ENCODE results near the gene CYBRD1. TPM values are rescaled to one million over a fixed set of nuclear protein-coding genes. Genes with fewer than 3 reads are reported as not detected.
"Not testable (repeated sequence)": the region's sequence is repeated elsewhere in the genome, so short reads cannot be mapped to it uniquely, and the experiment has no call there.

Gene CYBRD1
- total RNA-seq, 1 donor from 2014 or later = 126 TPM

DNA sequence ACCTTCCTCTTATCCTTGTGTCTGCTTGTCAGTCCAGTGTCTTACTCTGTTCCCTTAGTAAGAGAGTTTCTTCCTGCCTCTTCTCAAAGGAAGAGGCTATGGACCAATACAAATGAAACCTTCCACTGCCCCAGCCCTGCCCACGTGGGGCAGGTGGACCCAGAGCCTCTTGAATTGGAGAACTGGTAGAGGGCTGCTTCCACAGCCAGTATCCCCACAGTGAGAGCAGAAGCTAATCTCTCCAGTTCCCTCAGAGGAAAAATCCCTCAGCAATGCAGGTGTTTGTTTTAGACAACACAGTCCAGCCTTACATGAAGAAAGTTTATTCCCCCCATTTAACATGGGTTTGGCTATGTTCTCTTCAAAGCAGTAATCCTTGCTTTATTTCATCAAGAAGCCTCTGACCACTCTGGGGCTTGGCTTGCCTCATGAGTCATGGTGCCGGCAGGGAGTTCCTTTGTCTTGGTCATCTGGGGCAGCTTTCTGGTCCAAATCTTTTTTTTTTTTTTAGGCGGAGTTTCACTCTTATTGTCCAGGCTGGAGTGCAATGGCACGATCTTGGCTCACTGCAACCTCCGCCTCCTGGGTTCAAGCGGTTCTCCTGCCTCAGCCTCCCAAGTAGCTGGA is 6.5 kb upstream of the CYBRD1 start:
- DNase-seq (ENCODE audit: low spot score) = no peak

DNA sequence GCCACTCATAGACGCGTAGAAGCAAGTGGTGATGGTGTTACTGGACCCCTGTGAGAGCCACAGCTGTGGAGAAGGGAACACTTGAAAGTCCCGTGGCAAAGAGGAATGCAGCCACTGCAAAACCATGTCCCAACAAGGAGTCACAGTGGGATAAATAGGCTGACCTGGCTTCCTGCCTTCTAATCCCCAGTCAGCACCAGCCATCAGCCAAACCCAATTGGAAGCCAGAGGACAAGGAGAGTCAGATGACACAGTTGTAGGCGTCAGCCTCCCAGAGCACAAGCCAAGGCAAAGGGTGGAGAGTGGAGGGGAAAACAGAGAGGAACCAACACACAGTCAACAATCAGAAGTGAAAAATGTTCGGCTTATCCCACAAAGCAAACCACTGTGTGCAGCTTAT is 5.5 kb upstream of the CYBRD1 start:
- DNase-seq (ENCODE audit: low spot score) = no peak

DNA sequence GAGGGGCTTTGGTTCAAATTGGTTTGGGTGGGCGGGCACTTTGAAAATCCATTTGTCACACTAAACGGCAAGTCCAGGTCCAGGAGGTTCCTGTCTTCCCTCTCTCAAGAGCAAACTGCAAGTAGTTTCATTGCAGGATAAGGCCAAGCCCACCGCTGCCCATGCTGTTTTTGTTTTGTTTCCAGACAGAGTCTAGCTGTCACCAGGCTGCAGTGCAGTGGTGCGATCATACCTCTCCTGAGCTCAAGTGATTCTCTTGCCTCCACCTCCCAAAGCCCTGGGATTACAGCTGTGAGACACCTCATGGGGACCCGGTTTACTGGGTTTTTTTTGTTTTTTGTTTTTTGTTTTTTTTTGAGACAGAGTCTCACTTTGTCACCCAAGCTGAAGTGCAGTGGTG is 1.8 kb upstream of the CYBRD1 start:
- DNase-seq (ENCODE audit: low spot score) = no peak

DNA sequence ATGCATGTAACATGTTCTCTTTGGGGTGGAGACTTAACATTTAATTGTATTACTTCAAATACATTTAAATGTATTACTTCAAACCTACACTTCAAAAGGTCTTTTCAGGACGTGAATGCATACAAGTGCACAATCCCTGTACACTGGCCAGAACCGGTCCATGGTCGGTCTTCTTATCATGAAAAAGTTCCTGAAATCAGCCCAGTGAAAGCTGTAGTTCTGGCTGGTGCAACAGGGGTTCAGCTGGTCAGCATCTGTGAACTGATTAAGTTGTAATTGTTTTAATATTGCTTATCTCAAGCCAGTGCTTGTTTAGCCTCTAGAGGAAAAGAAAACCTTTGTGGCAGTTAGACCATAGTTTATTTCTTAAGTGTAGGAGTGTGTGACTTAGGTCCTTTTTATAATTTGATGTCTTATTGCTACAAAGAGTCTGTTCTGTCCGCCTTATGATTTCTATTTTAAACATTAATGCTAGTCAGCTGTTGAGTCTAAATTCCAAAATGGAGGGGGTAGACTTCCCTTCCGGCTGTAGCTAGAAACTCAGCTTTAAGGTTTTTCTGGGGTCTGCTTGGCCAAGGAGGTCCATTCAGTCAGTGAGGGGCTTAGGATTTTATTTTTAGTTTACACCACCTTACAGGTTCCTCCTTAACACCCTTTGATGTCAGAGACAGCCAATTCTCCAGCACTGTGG is 768 bp upstream of the CYBRD1 start:
- no peak for DNase-seq (ENCODE audit: low spot score)

DNA sequence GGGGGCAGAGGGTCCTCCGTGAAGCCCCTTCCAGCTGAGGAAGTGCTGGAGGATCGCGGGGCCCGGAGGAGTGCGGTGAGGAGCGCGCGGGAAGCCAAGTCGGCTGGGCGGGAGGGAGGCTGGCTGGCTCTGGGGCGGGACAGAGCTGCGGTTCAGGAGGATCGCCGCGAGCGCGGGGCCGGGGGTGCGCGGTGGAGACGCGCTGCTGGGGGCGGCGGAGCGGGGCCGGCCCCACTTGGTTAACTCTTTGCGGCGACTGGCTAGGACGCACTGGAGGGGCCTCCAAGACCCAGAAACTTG is 464 bp downstream of the CYBRD1 start:
- no peak for DNase-seq (ENCODE audit: low spot score)

DNA sequence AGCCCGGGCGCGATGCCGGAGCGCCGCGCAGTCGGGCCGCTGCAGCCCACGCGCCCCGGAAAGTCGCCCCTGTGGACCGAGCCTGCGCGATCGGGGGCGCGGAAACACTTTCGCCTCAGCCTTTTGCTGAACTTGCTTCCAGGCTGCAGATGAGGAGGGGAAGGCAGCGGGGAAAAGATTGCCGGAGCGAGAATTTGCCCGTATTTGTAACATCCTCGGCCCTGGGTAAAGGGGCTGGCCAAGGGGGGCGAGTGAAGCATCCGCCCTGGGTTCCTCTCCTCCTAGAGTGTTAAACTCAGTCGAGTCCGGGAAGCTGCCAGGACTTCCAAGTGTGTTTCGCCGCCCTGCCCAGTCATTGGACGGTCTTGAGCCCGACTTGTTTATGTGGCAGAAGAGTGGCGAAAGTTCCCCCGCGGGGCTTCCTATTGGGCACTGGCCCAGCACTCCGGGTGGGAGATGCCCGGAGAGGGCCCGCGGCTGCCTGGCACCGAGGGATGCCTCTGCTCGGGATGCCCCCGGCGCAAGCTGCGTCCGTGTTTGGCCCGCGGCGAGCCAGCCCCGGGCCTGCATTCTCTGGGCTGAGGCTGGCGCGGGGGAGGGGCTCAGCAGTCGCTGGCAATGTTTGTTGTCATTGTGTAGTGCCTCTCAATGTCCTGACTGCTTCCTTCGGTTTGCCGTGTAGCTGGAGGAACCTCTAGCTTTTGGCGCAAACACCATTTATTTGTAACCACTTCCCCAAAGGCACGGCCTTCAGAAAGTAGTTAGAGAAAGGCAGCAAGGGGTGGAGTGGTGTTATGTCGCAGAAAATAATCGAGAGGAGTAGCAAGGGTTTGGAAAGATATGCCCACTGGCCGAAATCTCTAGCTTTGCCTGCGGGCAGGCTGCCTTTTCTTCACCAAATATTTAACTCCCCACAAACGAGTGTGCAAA is 1.1 kb downstream of the CYBRD1 start:
- peak; percentile 68 for DNase-seq (ENCODE audit: low spot score)

DNA sequence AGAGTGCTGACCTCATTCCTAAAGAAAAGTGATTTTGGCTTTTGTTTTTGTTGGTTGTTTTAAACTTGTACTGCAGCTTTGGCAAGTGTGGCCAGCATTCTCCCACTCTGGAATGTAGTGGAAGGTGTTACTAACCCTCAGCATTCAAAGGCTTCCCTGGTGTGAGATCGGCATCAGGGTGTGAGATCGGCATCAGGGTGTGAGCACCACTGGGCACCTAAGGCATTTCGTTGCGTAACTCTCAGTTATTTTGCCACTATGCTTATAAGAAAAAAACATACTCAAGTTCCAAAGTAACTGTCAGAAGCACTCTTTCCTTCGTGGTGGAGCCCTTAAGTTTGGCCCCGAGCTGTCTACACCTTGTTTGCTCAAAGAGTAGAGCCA is 1.7 kb downstream of the CYBRD1 start:
- no peak for DNase-seq (ENCODE audit: low spot score)

DNA sequence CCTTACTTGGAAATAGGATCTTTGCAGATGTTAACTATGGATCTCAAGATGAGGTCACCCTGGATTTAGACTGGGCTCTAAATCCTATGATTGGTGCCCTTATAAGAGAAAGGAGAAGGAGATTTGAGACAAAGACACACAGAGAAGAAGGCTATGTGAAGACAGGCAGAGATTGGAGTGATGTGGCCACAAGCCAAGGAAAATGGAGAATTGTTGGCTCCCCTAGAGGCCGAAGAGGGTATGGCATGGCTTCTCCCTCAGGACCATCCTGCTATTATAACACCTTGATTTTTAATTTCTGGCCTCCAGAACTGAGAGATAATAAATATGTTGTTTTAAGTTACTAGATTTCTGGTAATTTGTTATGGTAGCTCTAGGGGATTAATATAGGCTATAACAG is 7.6 kb downstream of the CYBRD1 start:
- no peak for DNase-seq (ENCODE audit: low spot score)

DNA sequence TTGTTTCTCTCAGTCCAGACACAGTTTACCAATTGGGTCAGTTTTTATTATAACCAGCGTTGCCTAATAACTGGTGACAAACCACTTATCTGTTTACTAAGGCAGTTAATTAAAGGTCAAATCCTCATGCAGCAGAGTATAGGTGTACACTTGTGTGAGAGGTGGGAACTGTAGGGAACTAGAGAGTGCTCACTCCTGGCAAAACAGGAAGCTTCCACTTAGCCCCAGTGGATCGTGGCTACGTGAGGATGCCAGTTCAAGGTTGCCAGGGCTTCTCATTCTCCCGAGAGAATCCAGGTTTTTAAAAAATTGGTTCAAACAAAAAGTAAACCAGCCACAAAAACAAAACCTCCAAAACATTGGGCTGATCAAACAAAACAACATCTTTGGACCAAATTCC is 8.1 kb downstream of the CYBRD1 start:
- no peak for DNase-seq (ENCODE audit: low spot score)

DNA sequence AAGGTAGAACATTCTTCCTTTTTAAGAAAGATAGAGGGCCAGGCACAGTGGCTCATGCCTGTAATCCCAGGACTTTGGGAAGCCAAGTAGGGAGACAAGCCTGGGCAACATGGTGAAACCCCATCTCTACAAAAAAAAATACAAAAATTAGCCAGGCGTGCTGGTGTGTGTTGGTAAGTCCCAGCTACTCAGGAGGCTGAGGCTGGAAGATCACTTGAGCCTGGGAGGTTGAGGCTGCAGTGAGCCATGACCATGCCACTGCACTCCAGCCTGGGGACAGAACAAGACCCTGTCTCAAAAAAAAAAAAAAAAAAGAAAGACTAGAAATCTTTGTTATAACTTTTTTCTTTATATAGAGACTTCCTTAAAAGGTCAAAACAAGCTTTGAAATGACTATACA is 8.6 kb downstream of the CYBRD1 start:
- not testable (repeated sequence) for DNase-seq (ENCODE audit: low spot score)

DNA sequence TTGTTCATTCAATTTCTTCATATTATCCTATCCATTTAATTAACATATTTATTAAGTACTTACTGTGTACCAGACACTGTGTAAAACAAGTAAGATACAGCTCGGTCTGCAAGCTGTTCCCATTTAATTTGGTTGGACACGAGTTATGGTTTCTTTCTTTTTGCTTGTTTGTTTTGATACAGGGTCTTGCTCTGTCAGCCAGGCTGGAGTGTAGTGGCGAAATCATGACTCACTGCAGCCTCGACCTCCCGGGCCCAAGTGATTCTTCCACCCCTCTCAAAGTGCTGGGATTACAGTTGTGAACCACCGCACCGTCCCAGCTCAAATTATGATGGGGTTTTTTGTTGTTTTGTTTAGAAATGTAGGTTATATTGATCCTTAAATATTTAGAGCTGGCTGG is 9.0 kb downstream of the CYBRD1 start:
- peak; percentile 30 for DNase-seq (ENCODE audit: low spot score)

DNA sequence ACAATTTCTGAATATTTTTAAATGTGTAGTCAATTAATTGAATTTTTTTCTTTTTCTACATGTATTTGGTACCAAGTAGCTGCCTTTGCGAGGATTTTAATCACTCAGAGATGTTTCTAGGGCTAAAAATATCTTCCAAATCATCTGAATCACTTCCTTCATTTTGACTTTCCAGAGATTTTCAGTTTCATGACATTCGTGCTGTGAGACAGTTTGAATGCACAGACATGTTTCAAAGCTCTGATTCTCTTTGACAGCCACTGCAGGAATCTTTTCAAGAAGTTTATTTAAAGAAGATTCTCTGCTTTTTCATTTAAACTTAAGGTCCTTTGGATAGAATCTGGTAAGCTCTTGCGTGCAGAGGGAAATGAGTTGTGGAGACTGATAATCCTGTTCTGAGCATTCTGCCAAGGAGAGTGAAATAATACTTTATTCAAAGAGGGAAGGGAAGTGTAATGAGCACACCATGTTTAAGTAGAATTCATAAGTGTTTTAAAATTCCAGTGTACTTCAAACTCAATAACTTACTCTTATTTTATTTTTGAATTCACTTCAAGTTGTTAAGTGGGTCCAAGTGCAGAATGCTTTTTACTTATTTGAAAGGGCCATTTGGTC is 9.7 kb downstream of the CYBRD1 start:
- DNase-seq (ENCODE audit: low spot score) = no peak

DNA sequence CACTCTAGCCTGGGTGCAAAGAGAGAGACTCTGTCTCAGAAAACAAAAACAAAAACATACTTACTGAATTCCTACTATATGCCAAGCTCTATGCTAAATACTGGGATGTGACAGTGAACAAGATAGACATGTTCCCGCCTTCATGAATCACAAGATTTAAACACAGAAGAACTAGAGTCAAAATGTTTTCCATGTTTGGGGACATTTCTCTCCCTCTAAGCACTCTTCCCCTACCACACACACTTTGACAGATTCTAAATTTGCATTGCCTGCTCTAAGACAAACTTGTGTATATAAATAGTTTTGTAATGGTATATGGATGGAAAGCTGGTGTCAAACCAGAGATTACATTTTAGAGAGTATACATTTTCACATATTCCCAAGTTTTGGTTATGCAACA is 11.1 kb downstream of the CYBRD1 start:
- no peak for DNase-seq (ENCODE audit: low spot score)

DNA sequence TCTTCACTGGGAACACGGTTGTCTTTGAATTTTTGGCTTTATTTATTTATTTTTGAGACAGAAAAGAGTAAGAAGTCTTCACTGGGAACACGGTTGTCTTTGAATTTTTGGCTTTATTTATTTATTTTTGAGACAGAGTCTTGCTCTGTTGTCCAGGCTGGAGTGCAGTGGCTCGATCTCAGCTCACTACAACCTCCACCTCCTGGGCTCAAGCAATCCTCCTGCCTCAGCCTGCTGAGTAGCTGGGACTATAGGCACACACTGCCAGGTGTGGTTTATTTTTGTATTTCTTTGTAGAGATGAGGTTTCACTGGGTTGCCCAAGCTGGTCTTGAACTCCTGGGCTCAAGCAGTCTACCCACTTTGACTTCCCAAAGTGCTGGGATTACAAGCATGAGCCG is 13.3 kb downstream of the CYBRD1 start:
- not testable (repeated sequence) for DNase-seq (ENCODE audit: low spot score)

DNA sequence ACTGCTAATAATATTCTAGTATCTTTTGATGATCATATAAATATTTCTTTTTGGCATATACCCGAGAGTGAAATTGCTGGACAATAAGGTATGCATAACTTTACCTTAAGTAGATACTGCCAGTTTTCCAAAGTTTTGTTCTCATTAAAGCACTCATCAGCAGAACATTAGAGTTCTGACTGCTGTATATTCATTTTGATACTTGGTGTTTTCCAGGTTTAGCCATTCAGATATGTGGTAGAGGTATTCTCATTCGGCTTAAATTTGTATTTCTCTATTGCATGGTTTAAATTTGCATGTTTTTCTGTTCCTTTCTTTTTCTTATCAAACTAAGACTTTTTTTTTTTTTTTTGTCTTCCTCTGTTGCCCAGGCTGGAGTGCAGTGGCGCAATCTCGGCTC is 18.2 kb downstream of the CYBRD1 start:
- no peak for DNase-seq (ENCODE audit: low spot score)

DNA sequence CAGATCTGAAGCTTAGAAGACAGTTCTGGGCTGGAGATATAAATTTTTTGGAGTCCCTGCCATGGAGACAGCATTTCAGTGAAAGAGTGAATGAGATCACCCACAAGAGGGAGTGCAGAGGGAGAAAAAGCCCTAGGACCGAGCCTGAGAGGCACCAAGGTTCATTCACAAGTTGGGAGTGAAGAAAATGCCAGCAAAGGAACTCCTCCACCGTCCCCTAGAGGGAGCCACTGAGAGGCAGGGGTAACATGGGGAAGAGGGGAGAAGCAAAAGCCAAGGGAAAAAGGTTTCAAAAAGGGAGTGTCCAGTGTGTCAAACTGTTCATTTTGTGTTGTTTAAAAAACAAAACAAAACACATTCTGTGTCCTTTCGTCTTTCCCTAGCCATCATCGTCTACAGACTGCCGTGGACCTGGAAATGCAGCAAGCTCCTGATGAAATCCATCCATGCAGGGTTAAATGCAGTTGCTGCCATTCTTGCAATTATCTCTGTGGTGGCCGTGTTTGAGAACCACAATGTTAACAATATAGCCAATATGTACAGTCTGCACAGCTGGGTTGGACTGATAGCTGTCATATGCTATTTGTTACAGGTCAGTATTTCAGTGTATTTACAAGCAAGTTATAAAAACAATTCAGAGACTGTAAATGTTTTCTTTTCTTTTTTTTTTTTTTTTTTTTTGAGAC is 19.1 kb downstream of the CYBRD1 start:
- DNase-seq (ENCODE audit: low spot score) = no peak

DNA sequence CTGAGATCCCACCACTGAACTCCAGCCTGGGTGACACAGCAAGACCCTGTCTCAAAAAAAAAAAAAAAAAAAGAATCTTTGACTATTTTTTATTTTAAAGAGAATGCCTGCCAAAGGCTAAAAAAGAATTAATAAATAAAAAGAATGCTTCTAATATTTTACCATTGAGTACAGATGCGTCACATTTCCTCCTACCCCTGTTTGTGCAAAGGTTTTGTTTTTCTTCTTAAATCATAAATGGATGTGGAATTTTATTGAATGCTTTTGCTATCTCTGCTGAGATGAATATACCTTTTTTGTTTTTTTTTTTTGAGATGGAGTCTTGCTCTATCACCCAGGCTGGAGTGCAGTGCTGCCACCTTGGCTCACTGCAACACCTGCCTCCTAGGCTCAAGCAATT is 22.8 kb downstream of the CYBRD1 start:
- DNase-seq (ENCODE audit: low spot score) = no peak

DNA sequence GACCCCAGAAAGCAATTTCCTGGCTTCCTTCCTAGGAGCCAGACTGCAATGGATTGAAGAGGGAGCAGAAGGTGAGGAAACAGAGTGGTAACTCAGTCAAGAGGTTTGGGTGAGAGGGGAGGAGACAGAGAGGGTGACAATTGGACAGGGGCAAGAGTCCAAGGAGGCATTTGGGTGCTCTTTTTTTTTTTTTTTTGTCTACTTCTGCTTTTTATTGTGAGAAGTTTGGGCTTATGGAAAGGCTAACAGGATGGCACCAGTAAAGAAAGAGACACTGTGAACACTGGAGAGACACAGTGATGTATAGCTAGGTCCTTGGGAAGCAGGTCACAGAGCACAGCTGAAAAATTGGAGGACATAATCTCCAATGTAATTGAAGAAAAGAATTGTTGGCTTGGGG is 25.0 kb downstream of the CYBRD1 start:
- DNase-seq (ENCODE audit: low spot score) = no peak

DNA sequence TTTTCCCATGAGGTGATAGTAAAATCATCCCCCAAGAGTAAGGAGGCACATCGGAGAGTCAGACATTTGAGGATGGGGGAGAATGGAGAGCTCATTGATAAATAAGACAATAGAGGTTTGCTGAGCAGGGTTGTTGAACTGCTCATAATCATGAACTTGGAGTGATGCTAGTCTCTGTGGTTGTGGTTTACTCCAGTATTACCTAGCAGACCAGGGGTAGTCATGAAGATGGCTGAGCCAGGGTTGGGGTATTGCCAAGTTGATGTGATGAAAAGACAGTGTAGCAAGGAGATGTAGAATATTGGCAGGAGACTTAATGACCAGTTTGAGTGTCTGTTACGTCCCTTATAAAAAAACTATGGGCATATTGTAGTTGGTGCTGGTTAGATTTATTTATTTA is 25.4 kb downstream of the CYBRD1 start:
- no peak for DNase-seq (ENCODE audit: low spot score)

DNA sequence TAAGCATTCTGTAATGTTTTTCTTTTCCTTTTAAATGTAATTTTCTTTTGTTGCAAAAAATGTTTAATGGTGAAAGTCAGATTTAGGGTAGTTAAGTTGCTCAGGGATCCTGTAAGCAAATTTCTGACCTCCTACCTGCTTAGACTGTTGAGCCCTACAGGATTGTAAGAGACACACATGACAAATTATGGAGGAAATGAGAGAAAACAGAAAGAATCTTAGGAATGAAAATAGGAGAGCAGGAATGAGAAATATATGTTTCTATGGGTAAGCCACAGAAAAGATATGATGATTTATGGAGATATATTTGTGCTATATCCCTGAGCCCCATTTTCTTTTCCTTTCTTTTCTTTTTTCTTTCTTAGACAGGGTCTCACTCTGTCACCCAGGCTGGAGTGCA is 28.3 kb downstream of the CYBRD1 start:
- DNase-seq (ENCODE audit: low spot score) = no peak

DNA sequence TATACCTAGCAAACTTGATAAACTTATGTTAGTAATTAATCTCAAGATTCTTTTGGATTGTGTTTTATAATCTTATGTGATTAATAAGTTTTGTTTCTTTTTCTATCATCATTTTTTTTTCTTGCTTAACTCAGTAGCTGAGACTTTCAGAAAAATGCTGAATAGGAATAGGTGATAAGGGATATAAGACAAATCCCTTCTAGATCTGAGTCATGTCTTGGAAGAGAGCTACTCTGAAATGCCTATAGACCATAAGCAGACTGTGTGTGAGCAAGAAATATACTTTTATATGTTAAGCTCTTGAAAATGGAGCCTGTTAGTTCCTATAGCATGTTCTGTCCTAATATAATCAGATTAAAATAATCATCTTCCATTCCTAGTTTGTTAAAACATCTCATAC is 29.6 kb downstream of the CYBRD1 start:
- DNase-seq (ENCODE audit: low spot score) = no peak

DNA sequence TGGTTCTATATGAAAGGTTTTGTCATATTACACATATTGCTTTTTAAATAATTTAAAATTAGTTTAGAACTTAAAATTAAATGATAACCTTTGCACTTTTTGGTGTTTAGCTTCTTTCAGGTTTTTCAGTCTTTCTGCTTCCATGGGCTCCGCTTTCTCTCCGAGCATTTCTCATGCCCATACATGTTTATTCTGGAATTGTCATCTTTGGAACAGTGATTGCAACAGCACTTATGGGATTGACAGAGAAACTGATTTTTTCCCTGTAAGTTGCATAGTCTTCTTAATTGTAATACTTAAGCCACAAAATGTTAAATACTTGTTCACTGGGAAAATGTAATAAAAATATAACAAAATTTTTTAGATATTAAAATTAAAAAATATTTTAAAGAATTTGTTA is 31.0 kb downstream of the CYBRD1 start:
- DNase-seq (ENCODE audit: low spot score) = no peak

All from mucosa of gallbladder (tissue), 1 donor.